ENCODE results near the gene RAE1.

Gene RAE1

GRCh38 chr20:57425150-57426013, 74.3 kb downstream of the RAE1 start:
- DNase-seq (ENCODE audit: insufficient read length, low spot score) (no peak), FAIRE-seq (peak; percentile 76)

DNA sequence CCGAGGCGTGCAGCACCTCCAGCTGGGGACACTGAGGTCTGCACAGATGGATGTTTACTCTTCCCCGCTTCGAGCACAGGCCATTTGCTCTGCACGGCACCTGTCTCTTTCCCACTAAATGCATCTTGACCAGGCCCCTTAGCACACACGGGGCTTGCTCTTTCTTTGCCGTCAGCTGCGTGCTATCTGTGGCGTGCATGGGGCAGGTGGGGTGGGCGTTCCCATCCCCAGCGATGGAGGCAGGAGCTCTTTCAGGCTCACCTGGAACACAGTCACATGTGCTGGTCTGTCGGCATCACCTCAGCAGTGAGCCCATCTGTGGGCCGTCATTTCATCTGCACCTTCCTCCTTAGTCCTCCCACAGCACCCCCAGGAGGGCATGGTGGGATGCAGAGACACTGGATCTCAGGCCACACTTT, 75.2 kb downstream of the RAE1 start:
- no peak for DNase-seq (ENCODE audit: insufficient read length, low spot score)
- FAIRE-seq = peak; percentile 40

GRCh38 chr20:57426831-57427230, 75.8 kb downstream of the RAE1 start:
- peak; percentile 13 for FAIRE-seq

GRCh38 chr20:57428324-57429158, 77.5 kb downstream of the RAE1 start:
- DNase-seq (ENCODE audit: insufficient read length, low spot score) (no peak), FAIRE-seq (no peak)

More at GRCh38 chr20:57426831-57427230, 75.8 kb downstream of the RAE1 start:
- no peak for DNase-seq (ENCODE audit: insufficient read length, low spot score)

All from HTR-8/SVneo (cell line).